PC-3 (cell line): ENCODE measurements around the gene RNASE13. TPM values are rescaled to one million over a fixed set of nuclear protein-coding genes. Genes with fewer than 3 reads are reported as not detected.

Source experiments
- ATAC-seq: fragments of 200-7000 bp; cut with Tn5 transposase; 2 replicates; pipeline ENCODE4 v1.9.1; 2020; ENCODE audit warnings: mild to moderate bottlenecking, moderate library complexity
- BruUV-seq: library from RNA; stranded (reverse); fragments of 400-500 nt; replicated peaks from 2 replicates; lab custom pipeline; 2021; lab: Mats Ljungman, UMichigan
- CTCF ChIA-PET: fragments of 300-600 bp; sonication (Branson Sonifier 250); formaldehyde crosslinking; loops from one replicate; lab custom pipeline; 2022; ENCODE audit warnings: antibody characterized with exemption; lab: Charles Lee
- POLR2A ChIA-PET: fragments of 300-600 bp; sonication (Branson Sonifier 250); formaldehyde crosslinking; loops from one replicate; lab custom pipeline; 2022; ENCODE audit warnings: antibody characterized with exemption; ENCODE audit not compliant: unreplicated experiment; lab: Charles Lee
- DNase-seq: peaks from one replicate; pipeline ENCODE4 v3.0.0-alpha.2; 2015
- H2AFZ ChIP-seq: fragments of 300-600 bp; sonication (generic); 2 replicates; pipeline ENCODE4 v1.6.0; 2016; ENCODE audit warnings: antibody characterized with exemption, low read length
- H3F3A ChIP-seq: fragments of 300-600 bp; sonication (generic); one replicate; pipeline ENCODE4 v1.6.0; 2017; ENCODE audit warnings: antibody characterized with exemption, low read length, control low read depth, mild to moderate bottlenecking; ENCODE audit not compliant: unreplicated experiment
- H3K27ac ChIP-seq: fragments of 300-600 bp; sonication (generic); 2 replicates; pipeline ENCODE4 v1.5.1; 2016; ENCODE audit warnings: mild to moderate bottlenecking, low read length
- H3K27me3 ChIP-seq: fragments of 300-600 bp; sonication (generic); 2 replicates; pipeline ENCODE4 v1.6.1; 2016; ENCODE audit warnings: low read length, mixed read lengths
- H3K36me3 ChIP-seq: fragments of 300-600 bp; sonication (generic); 2 replicates; pipeline ENCODE4 v1.6.1; 2016; ENCODE audit warnings: low read depth, mixed run types, low read length, mixed read lengths
- H3K4me1 ChIP-seq: fragments of 300-600 bp; sonication (generic); 2 replicates; pipeline ENCODE4 v1.5.1; 2016; ENCODE audit warnings: low read length; ENCODE audit not compliant: insufficient read depth
- H3K4me2 ChIP-seq: fragments of 300-600 bp; sonication (generic); 2 replicates; pipeline ENCODE4 v1.6.0; 2016; ENCODE audit warnings: low read length
- H3K4me3 ChIP-seq: fragments of 300-600 bp; sonication (generic); 2 replicates; pipeline ENCODE4 v1.5.1; 2016; ENCODE audit warnings: mild to moderate bottlenecking, low read length, mixed read lengths
- H3K79me2 ChIP-seq: fragments of 300-600 bp; sonication (generic); 2 replicates; pipeline ENCODE4 v1.6.1; 2017; ENCODE audit warnings: low read length, mixed read lengths
- H3K9ac ChIP-seq: fragments of 300-600 bp; sonication (generic); 2 replicates; pipeline ENCODE4 v1.6.0; 2016; ENCODE audit warnings: mild to moderate bottlenecking, low read length
- H3K9me2 ChIP-seq: fragments of 300-600 bp; sonication (generic); replicated peaks from 2 replicates; pipeline ENCODE4 v1.6.1; 2016; ENCODE audit warnings: mixed run types, low read length, mixed read lengths
- H3K9me3 ChIP-seq: fragments of 300-600 bp; sonication (generic); 2 replicates; pipeline ENCODE4 v1.6.1; 2016; ENCODE audit warnings: low read length, mixed read lengths
- H4K20me1 ChIP-seq: fragments of 300-600 bp; sonication (generic); 2 replicates; pipeline ENCODE4 v1.6.1; 2016; ENCODE audit warnings: low read length, mixed read lengths
- CTCF ChIP-seq: fragments of 300-600 bp; sonication (generic); conservative IDR thresholded peaks from 2 replicates; pipeline ENCODE4 v1.5.1; 2017; ENCODE audit warnings: antibody characterized with exemption, low read depth, mild to moderate bottlenecking, low read length
- EZH2 ChIP-seq: fragments of 300-600 bp; sonication (generic); IDR thresholded peaks from one replicate; pipeline ENCODE4 v1.6.1; 2017; ENCODE audit warnings: antibody characterized with exemption, mild to moderate bottlenecking, low read length; ENCODE audit not compliant: unreplicated experiment
- EZH2phosphoT487 ChIP-seq: fragments of 300-600 bp; sonication (generic); IDR thresholded peaks from 2 replicates; pipeline ENCODE4 v1.6.1; 2018; ENCODE audit warnings: mild to moderate bottlenecking, antibody characterized with exemption, low read length, borderline replicate concordance
- intact Hi-C: fragments of 100-400 bp; cut with micrococcal nuclease; formaldehyde crosslinking; loops from 2 replicates; pipeline ENCODE4 v1.9.0; 2023
- total RNA-seq: library from RNA; depleted of rRNA; stranded (reverse); fragments of >200 nt; gene quantifications from 2 replicates; pipeline ENCODE4 v1.2.3, GENCODE V29; 2014

Gene RNASE13
- total RNA-seq, 1 experiment from 2014 or later, result not detected

GRCh38 chr14:21078287-21078686 is 43.7 kb upstream of the RNASE13 start:
- Histone ChIP-seq H3K9me2 (no peaks in the 10 kb centered on the region), H3F3A (no peaks in the 10 kb centered on the region), H2AFZ (no peak overlapping the region), H3K27me3 (peaks cover 7% of the 10 kb centered on the region; the same call in 1 of the 2 replicates), H3K9me3 (no peaks in the 10 kb centered on the region), H3K79me2 (no peaks in the 10 kb centered on the region), H3K27ac (no peak overlapping the region), H3K4me2 (no peak overlapping the region), H3K36me3 (no peaks in the 10 kb centered on the region), H3K4me1 (no peaks in the 10 kb centered on the region), H3K9ac (no peak overlapping the region), H4K20me1 (no peaks in the 10 kb centered on the region), H3K4me3 (no peak overlapping the region)
- DNase-seq, result no peak
- intact Hi-C loops, result no loop called here
- TF ChIP-seq EZH2 (no peak), CTCF (no peak), EZH2phosphoT487 (no peak)
- no peak for ATAC-seq
- ChIA-PET POLR2A (no interaction called here), CTCF (no interaction called here)
- BruUV-seq, result no TSS peak

- no peak for ATAC-seq
- Histone ChIP-seq H4K20me1 (no peaks in the 10 kb centered on the region), H3K36me3 (no peaks in the 10 kb centered on the region), H2AFZ (no peak overlapping the region), H3K27me3 (peaks cover 7% of the 10 kb centered on the region; the same call in 1 of the 2 replicates), H3K4me3 (no peak overlapping the region), H3F3A (no peaks in the 10 kb centered on the region), H3K9ac (no peak overlapping the region), H3K4me2 (no peak overlapping the region), H3K9me2 (no peaks in the 10 kb centered on the region), H3K27ac (no peak overlapping the region), H3K79me2 (no peaks in the 10 kb centered on the region), H3K9me3 (no peaks in the 10 kb centered on the region), H3K4me1 (no peaks in the 10 kb centered on the region)
- CTCF ChIA-PET, result no interaction called here
- no TSS peak for BruUV-seq
- intact Hi-C loops, result no loop called here
- POLR2A ChIA-PET, result no interaction called here
- no peak for TF ChIP-seq CTCF
- DNase-seq, result no peak
Measured at GRCh38 chr14:21077672-21078071, 43.1 kb upstream of the RNASE13 start.

DNA sequence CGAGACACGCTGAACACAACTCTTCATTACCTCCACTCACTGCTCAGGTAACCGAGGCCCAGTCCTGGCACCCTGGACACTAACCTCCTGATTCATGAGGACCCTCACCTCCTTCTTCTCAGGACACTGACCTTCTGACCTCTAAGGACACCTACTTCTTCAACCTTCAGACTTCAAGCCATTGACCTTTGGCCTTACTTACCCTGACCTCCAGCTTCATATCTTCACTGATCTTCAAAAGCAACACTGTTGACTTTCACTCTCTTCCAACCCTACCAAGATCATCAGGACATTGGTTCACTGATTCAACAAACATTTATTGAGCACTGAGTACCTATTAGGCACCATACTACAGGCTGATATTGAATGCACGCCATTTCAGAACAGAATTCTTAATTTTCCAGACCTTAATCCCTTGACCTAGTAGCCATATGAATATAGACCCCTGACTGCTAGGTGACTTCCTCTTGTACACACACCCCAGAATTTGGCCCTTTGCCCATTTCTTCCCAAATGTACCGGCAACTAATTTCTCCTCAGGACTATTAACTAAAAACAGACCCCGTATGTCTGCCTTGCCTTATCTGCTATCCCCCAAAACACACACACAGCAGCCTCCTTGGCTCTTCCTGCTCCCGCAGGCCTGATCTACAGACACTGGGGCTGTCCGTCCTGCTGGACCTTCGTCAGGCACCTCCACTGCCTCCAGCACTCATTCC is 41.3 kb upstream of the RNASE13 start:
- H3K9me3 ChIP-seq, result no peaks in the 10 kb centered on the region
- no peaks in the 10 kb centered on the region for H3K4me1 ChIP-seq
- POLR2A ChIA-PET, result no interaction called here
- H3K27ac ChIP-seq, result no peak overlapping the region
- no peak for ATAC-seq
- H3K4me3 ChIP-seq, result no peak overlapping the region
- no peaks in the 10 kb centered on the region for H4K20me1 ChIP-seq
- no peak for TF ChIP-seq EZH2
- H3K79me2 ChIP-seq, result no peaks in the 10 kb centered on the region
- no peak overlapping the region for H2AFZ ChIP-seq
- H3F3A ChIP-seq, result no peaks in the 10 kb centered on the region
- BruUV-seq, result no TSS peak
- no peaks in the 10 kb centered on the region for H3K36me3 ChIP-seq
- intact Hi-C loops, result no loop called here
- H3K9me2 ChIP-seq, result no peaks in the 10 kb centered on the region
- peaks cover 18% of the 10 kb centered on the region for H3K27me3 ChIP-seq
- CTCF ChIA-PET, result no interaction called here
- DNase-seq, result no peak
- H3K4me2 ChIP-seq, result no peak overlapping the region
- H3K9ac ChIP-seq, result no peak overlapping the region
